DOHH2 (cell line): Measurements from ENCODE around the gene CD209.

ENCODE experiments used
- CTCF ChIP-seq: fragments of 200-600 bp; sonication (generic); IDR thresholded peaks from one replicate; pipeline ENCODE4 v1.5.1; 2014; ENCODE audit warnings: antibody characterized with exemption, mild to moderate bottlenecking, low read depth, low read length; ENCODE audit not compliant: poor library complexity, severe bottlenecking
- EZH2phosphoT487 ChIP-seq: fragments of 200-600 bp; sonication (generic); IDR thresholded peaks from 2 replicates; pipeline ENCODE4 v1.6.1; 2017; ENCODE audit warnings: borderline replicate concordance, mild to moderate bottlenecking, antibody characterized with exemption, low read length, moderate library complexity, mixed read lengths

DNA sequence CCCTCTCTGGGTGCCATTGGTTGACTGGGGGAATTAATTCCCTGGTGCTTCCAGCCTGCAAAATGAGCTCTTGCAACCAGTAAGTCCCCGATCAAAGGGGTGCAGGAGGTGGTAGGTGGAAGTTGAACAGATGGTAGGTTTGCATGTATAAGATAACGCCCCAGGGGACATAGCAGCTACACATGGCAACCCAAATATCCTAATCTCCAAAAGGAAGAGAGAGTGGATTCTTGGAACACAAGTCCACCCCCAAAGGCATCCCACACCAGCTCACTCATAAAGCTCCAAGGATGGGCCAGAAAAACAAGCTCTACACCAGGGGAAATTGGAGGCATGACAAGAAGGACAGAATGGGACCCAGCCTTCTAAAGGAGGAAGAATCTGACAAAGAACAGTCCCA lies 4.8 kb downstream of the CD209 start:
- no peak for TF ChIP-seq CTCF
- no peak for TF ChIP-seq EZH2phosphoT487
